GM19468 (cell line): Measurements from ENCODE around the gene GPX1.
"Not testable (repeated sequence)": the region's sequence is repeated elsewhere in the genome, so short reads cannot be mapped to it uniquely, and the experiment has no call there.

Experiments used
- ATAC-seq: cut with Tn5 transposase; IDR thresholded peaks from one replicate; pipeline ENCODE4 v1.9.1; 2021; ENCODE audit warnings: mild to moderate bottlenecking, moderate library complexity, moderate number of reproducible peaks; ENCODE audit not compliant: unreplicated experiment; ENCODE audit errors: extremely low read depth

Gene GPX1

DNA sequence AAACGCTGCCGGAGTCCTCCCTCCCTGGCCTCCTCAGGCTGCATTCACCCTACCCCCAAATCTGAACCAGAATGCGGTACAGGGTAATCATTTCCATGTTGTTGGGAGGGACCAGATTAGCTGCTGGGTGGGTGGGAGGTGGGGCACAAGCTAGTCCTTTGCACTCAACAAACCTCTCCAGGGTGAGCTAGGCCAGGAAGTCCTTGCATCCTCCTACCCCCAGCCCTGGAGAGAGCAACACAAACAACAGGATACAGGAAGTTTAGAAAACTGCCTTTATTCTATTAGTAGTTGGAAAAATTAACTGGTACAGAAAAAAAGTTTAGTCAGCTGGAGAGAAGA is 702 bp upstream of the GPX1 start:
- ATAC-seq, result no peak

DNA sequence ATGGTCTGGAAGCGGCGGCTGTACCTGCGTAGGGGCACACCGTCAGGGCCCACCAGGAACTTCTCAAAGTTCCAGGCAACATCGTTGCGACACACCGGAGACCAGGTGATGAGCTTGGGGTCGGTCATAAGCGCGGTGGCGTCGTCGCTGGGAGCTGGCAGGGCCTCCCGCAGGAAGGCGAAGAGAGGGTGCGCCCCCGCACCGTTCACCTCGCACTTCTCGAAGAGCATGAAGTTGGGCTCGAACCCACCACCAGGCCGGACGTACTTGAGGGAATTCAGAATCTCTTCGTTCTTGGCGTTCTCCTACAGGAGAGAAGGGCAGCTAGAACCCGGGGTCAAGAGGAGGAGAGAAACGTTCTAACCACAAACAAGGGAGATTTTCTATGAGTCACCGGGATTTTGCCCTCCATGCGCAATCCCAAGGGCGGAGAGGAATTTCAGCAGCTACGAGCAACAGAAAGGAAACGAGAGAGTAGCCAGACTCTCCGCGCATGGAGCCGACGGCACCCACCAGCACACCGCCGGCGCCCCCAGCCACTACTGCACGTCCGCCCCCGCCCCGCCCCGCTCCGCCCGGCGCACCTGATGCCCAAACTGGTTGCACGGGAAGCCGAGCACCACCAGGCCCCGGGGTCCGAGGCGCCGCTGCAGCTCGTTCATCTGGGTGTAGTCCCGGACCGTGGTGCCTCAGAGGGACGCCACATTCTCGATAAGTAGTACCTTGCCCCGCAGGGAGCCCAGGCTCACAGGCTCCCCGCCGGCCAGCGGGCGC is 523 bp downstream of the GPX1 start:
- ATAC-seq, result not testable (repeated sequence)

DNA sequence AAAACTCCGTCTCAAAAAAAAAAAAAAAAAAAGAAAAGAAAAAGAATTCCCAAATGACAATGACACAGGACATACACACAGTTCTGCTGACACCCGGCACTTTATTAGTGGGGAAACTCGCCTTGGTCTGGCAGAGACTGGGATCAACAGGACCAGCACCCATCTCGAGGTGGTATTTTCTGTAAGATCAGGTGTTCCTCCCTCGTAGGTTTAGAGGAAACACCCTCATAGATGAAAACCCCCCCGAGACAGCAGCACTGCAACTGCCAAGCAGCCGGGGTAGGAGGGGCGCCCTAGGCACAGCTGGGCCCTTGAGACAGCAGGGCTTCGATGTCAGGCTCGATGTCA is 1.1 kb downstream of the GPX1 start:
- ATAC-seq, result not testable (repeated sequence)

DNA sequence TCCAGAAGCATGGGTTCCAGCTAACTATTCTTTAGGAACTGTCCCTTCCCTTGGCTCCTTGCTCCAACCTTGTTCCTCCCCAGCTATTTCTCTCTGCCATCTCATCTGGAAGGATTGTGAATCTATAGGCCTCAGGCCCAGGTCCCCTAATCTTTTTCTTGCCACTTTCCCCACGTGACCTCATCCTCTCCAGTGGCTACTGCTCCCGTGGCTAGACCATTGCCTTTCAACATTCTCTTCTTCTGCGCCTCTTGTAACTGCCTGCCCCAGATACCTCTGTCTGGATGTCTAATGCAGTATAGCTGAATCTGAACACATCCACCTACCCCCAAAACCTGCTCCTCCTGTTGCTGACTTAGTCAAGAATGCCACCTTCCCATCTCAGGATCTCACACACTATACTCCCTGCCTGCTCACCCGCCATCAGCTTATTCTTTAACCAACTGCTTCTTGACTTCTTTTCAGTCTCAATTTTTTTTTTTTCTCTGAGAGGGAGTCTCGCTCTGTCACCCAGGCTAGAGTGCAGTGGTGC is 5.2 kb downstream of the GPX1 start:
- ATAC-seq, result no peak

DNA sequence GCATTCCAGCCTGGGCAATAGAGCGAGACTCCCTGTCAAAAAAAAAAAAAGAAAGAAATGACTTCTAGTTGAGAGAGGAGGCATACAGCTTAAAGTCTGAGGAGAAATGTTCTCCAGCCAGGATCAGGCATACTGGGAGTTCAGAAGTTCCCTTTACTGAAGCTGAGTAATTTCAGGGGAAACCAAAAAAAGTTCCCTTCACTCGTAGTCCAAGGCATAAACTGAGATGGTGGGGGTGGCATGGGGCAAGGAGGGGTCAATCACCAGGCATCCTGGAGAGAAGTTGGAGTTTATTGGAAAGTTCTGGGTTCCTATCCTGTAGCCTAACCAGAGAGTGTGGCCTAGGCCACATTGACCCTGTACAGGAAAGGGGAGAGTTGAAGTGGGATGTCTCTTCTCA is 5.9 kb downstream of the GPX1 start:
- ATAC-seq, result no peak

DNA sequence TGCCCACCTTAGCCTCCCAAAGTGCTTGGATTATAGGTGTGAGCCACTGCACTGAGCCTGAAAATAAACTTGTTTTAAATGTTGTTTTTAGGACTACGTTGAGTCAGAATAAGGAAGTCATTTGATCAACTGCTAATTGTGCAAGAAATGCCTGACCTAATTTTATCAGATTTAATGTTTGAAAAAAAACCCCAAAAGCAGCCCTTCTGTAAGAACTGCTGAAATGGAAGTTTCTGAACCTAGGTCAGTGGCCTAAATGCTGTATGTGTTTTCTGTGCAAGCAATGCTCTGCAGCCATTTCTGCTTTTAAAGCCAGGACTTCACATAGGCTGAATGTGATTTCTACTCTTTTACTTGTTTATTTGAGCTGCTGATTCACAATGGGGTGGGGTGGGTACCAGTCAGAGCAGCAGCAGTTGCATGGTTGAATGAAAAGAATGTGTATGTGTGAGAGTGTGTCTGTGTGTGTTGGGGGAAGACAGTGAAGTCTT is 6.6 kb downstream of the GPX1 start:
- ATAC-seq, result no peak

DNA sequence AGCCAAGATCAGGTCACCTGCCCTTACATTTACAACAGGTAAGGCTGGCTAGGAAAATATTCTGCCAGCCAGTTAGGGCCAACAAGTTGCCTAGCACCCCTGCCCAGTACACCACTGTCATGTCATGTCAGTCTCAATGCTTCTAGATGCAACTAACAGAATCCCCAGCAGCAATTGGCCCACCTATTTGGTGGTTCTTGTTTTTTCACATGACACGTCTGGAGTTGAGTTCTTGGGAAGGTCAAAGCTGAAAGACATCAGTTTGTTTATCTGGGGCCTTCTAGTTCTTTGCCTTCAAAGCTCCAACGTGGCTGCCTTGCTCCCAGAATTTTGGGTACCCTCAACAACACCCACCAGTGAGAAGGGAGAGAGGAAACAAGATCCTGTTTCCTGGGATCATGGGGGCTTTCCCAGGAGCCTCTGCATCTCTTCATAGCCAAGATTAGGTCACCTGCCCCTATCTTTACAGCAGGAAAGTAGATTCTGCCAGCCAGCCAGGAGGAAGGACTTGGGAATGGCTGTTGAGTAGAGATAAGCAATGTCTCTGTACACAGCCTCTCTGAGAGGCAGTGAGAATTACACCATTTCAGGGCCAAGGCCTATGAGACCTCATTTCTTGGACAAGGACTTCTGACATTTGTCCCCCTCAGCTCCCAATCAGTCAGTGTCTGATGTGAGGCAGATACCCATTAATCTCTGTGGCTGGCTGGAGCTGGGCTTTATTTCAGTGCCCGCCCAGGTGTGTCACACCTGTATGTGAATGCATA is 8.6 kb downstream of the GPX1 start:
- no peak for ATAC-seq

DNA sequence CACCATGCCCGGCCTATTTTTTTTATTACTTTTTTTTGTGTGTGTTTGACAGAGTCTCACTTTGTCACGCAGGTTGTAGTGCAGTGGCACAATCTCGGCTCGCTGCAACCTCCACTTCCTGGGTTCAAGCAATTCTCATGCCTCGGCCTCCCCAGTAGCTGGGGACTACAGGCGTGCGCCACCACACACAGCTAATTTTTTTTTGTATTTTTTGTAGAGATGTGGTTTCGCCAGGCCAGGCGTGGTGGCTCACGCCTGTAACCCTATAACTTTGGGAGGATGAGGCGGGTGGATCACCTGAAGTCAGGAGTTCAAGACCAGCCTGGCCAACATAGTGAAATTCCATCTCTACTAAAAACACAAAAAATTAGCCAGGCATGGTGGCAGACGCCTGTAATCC is 9.8 kb downstream of the GPX1 start:
- not testable (repeated sequence) for ATAC-seq

DNA sequence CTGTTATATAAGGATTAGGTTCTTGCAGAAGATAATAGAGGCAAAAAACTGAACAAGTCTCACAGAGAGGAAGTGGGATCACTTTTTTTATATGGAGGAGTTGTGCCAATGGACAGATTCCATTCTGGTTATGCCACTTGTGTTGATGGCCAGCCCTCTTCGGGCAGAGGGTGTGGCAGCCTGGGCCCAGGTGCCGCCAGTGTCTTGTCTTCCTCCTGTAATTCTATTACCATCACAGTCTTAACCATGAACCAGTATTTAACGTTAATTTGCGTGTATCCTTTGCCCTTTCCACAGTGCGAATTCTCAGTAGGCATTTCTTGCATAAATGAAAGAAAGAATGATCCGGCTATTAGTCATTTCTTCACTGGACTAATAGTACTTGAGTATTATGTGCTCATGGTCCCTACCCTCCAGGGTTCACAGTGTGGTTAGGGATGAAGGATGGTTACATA is 11.3 kb downstream of the GPX1 start:
- no peak for ATAC-seq

DNA sequence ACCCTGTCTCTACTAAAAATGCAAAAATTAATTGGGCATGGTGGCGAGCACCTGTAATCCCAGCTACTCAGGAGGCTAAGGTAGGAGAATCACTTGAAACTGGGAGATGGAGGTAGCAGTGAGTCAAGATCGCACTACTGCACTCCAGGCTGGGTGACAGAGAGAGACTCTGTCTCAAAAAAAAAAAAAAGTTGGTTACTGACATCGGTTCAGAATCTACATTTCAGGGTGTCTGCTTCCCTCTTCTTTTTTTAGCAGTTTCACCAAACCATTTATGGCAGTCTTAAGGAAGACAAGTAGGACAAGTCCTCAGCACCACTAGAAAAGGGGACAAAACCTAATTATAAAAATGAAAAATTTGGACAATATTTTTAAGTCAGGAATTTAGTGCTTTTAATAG is 15.0 kb downstream of the GPX1 start:
- no peak for ATAC-seq

DNA sequence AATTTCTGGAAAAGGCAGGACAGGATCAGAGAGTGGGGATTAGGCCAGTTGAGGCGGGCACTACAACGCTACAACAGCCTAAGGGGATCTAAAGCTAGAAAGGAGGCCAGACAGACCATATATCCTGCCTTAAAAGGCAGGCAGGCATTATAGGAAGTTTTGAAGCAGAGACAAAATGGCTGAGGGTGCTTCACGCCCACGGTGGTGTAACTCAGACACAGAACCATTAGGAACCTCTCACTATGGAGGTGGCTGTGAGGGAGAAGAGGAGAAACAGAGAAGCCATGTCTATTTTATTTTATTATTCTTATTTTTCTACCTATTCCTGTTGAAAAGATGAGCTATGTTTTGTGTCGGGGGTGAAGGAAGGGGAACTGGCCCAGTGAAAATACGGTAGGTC is 16.2 kb downstream of the GPX1 start:
- no peak for ATAC-seq

DNA sequence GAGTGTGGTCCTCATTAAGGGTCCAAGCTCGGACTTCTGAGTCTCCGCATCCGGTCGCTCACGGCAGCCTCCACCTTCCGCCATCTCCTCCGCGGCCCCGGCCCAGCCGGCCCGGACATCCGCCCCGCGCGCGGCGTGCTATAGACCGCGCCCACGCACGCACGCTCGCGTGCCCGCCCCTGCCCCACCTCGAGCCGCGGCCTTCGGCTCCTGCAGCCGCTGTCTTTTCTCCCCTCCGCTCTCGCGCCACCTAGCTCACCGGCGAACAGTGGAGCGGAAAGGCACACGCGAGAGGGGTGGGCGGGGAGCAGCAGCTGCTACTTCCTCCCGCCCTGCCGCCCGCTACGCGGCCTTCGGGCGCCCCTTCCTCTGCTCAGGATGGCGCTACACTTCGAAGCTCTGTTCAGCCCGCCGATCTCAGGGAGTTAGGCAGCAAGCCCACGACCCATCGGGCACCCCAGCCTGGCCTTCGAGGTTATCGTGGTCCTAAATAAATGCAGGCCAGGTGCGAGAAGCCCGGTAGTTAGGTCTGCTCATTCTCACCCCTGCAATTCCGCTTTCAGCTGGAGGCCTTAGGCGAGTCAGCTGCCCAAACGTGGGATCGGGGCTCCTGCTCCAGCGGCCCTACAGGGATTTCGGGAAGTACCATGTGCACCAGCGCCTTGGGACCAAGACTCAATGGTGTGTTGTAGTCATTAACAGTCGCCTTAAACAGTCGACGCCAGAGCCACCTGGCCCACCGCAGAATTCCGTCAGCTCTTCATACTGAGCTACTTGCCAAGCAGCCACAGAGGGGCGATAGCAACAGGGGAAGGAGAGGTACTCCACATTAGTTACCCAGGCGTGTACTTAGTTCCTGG is 18.0 kb downstream of the GPX1 start, which contains the start of gene USP4:
Gene USP4, minus strand, starts transcription at position 113 of the 860 bp plus-strand sequence. Its CDS starts 29 bp downstream, at position 84.
- ATAC-seq, result peak; percentile 80

DNA sequence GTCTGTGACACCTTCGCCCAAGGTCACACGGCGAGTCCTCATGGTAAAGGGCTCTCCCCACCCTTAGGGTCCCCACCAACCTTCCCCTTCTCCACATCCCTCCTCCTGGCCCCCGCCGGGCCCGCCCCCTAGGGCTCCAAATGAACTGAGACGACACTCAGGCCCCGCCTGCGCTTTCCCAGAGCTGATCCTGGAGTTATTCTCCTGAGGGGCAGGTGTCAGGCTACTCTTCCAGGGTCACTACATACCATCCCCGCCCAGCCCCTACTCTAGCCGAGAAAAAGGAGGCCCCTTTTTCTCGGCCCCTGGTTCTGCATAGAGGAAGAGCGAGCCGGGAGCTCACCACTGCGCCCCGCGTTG is 18.6 kb downstream of the GPX1 start:
- ATAC-seq, result no peak

DNA sequence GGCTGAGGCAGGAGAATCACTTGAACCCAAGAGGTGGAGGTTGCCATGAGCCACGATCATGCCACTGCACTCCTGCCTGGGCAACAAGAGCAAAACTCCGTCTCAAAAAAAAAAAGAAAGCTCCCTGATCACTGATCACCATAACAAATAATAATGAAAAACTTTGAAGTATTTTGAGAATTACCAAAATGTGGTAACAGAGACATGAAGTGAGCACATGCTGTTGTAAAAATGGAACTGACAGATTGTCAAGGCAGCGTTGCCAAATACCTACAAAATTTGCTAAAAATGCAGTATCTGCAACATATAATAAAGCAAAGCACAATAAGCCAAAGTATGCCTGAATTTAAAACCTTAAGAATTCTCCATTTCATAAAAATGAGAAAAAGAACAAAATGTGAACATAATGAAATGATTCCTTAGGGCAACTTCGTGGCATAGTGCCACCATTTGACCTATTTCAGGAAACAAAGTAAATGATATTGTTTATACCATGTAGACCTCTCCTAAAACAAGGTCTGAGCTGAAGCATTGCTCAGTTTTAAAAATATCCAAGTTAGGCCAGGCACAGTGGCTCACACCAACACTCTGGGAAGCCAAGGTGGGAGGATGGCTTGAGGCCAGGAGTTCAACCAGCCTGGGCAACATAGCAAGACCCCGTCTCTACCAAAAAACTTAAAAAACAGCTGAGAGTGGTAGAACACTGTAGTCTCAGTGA is 24.1 kb downstream of the GPX1 start:
- ATAC-seq, result no peak

DNA sequence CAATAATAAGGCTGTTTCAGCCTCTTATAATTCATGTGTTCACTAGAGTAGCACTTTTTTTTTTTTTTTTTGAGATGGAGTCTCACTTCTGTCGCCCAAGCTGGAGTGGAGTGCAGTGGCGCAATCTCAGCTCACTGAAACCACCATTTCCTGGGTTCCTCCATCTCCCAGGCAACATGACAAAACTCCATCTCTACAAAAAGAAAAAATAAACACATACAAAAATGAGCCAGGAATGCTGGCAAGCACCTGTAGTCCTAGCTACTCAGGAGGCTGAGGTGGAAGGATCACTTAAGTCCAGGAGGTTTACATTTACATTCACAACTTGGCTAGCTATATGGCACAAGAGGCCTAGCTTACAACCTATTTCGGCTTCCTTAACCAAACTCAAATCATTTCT is 25.1 kb downstream of the GPX1 start:
- no peak for ATAC-seq

DNA sequence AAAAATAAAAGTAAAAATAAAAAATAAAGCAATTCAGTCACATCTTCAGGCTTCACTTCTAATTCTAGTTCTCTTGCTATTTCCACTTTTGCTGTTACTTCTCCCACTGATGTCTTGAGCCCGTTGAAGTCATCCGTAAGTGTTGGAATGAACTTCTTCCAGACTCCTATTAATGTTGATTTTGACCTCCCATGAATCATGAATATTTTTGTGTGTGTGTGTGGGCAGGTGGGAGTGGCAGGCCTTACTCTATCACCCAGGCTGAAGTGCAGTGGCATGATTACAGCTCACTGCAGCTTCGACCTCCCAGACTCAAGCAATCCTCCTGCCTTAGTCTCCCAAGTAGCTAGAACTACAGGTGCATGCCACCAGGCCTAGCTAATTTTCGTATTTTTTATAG is 29.0 kb downstream of the GPX1 start:
- no peak for ATAC-seq

DNA sequence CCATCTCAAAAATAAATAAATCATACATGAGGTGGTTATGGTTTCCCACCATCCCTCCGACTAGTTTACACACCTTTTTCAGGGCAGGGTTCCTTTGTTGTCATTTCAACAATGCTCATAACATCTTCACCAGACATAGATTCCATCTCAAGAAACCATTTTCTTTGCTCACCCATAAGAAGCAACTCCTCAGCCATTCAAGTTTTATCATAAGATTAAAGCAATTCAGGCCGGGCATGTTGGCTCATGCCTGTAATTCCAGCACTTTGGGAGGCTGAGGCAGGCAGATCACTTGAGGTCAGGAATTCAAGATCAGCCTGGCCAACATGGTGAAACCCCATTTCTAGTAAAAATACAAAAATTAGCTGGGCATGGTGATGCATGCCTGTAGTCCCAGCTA is 29.8 kb downstream of the GPX1 start:
- not testable (repeated sequence) for ATAC-seq

DNA sequence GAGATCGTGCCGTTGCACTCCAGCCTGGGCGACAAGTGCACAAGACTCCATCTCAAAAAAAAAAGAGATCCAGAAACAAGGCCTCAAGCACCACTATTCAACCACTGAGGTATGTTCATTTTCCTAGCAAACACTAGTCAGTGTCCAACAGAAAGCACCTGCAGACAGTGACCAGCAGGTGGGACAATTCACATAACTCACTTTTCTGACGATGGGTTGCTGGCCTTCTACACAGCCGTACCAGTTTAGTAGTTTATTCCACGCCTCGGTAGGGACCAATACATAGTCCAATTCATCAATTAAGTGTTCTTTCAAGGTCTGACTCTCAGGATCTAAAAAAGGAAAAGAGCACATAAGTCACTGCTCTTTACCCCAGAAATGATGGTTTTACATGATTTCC is 30.7 kb downstream of the GPX1 start:
- no peak for ATAC-seq

DNA sequence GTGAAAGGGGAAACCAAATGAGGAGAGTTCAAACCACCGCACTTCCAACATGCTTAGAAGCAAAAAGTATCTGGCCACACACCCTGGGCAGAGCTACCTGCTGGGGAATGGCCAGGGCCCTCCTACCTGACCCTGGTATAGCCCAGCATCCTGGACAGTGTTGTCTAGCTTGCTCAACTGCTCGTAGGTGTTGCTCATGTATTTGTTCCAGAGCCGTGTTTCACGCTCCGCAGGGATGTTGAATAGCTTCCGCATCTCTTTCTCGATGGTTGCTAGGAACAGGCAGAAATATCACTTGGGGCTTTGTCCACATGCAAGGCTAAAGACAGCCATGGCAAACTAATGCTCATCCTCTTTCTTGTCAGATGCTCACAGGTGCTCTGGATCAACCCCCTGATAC is 33.4 kb downstream of the GPX1 start:
- ATAC-seq, result no peak
